Measurements from ENCODE around the gene KCTD17. TPM values are rescaled to one million over a fixed set of nuclear protein-coding genes. Genes with fewer than 3 reads are reported as not detected.
A peak's percentile ranks its signal among the peaks of the same experiment; 100 is the strongest.

Gene KCTD17
- total and polyA plus RNA-seq, 2 of the 13 experiments (the other 11 are each of a cell fraction or from before 2014, with no cell fraction given), result 5.3 to 11.7 TPM

DNA sequence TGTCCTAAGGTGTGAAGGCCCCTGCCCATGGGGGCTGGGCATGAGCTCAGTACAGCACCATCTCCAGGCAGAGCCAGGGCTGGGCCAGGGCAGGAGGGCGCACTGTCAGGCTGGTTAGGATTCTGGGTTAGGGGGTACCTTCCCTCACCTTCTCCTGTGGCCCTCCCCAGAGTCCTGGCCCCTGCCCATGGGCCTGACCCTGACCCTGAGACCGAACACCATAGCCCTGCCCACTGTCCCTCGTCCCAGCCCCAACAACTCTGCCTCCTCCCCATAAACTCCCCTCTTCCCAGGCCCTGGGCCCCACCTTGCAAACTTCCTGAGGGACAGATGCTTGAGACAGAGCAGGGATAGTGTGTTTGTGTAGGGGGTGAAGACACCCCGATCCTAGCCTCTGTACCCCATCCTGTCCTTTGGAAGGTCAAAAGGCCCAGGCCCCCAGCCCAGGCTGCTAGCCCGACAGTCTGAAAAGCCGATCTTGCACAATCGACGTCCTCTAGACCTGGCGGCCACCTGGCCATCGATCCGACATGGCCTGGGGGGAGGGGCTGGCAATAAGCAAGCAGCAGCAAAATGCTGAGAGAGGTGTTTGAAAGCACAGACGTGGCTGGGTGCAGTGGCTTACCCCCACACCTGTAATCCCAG is 60.7 kb downstream of the KCTD17 start (continued):
- TF ChIP-seq ZIK1 (CRISPR knock-in tag; IDR thresholded peaks at IDR 0.05; ENCODE audit: borderline replicate concordance, low read depth) (no peak), MEIS1 (CRISPR knock-in tag; IDR thresholded peaks at IDR 0.05; ENCODE audit: borderline replicate concordance) (no peak), FOXC1 (CRISPR knock-in tag; IDR thresholded peaks at IDR 0.05; ENCODE audit: borderline replicate concordance) (0 out of 2 replicates have a peak, but pooled peaks have one; percentile 57), ZBTB8A (CRISPR knock-in tag; IDR thresholded peaks at IDR 0.05; ENCODE audit: borderline replicate concordance, low read depth) (no peak), RAD21 (CRISPR knock-in tag; IDR thresholded peaks at IDR 0.05) (peak; percentile 25; the same call in 1 of the 2 replicates), TAF1 (CRISPR knock-in tag; IDR thresholded peaks at IDR 0.05) (no peak), GZF1 (CRISPR knock-in tag; IDR thresholded peaks at IDR 0.05) (no peak), ZNF629 (CRISPR knock-in tag; conservative IDR thresholded peaks at IDR 0.05) (no peak), MYC (CRISPR knock-in tag; IDR thresholded peaks at IDR 0.05; ENCODE audit: borderline replicate concordance) (peak; percentile 65; the same call in 1 of the 2 replicates), NFYC (CRISPR knock-in tag; IDR thresholded peaks at IDR 0.05) (no peak), ZNF891 (CRISPR knock-in tag; IDR thresholded peaks at IDR 0.05) (no peak), TSC22D2 (CRISPR knock-in tag; IDR thresholded peaks at IDR 0.05; ENCODE audit: borderline replicate concordance) (no peak)
- TF ChIP-seq, protein P1, sequence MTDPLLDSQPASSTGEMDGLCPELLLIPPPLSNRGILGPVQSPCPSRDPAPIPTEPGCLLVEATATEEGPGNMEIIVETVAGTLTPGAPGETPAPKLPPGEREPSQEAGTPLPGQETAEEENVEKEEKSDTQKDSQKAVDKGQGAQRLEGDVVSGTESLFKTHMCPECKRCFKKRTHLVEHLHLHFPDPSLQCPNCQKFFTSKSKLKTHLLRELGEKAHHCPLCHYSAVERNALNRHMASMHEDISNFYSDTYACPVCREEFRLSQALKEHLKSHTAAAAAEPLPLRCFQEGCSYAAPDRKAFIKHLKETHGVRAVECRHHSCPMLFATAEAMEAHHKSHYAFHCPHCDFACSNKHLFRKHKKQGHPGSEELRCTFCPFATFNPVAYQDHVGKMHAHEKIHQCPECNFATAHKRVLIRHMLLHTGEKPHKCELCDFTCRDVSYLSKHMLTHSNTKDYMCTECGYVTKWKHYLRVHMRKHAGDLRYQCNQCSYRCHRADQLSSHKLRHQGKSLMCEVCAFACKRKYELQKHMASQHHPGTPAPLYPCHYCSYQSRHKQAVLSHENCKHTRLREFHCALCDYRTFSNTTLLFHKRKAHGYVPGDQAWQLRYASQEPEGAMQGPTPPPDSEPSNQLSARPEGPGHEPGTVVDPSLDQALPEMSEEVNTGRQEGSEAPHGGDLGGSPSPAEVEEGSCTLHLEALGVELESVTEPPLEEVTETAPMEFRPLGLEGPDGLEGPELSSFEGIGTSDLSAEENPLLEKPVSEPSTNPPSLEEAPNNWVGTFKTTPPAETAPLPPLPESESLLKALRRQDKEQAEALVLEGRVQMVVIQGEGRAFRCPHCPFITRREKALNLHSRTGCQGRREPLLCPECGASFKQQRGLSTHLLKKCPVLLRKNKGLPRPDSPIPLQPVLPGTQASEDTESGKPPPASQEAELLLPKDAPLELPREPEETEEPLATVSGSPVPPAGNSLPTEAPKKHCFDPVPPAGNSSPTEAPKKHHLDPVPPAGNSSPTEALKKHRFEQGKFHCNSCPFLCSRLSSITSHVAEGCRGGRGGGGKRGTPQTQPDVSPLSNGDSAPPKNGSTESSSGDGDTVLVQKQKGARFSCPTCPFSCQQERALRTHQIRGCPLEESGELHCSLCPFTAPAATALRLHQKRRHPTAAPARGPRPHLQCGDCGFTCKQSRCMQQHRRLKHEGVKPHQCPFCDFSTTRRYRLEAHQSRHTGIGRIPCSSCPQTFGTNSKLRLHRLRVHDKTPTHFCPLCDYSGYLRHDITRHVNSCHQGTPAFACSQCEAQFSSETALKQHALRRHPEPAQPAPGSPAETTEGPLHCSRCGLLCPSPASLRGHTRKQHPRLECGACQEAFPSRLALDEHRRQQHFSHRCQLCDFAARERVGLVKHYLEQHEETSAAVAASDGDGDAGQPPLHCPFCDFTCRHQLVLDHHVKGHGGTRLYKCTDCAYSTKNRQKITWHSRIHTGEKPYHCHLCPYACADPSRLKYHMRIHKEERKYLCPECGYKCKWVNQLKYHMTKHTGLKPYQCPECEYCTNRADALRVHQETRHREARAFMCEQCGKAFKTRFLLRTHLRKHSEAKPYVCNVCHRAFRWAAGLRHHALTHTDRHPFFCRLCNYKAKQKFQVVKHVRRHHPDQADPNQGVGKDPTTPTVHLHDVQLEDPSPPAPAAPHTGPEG (CRISPR knock-in tag; IDR thresholded peaks at IDR 0.05), result no peak
- TF ChIP-seq, protein P2, sequence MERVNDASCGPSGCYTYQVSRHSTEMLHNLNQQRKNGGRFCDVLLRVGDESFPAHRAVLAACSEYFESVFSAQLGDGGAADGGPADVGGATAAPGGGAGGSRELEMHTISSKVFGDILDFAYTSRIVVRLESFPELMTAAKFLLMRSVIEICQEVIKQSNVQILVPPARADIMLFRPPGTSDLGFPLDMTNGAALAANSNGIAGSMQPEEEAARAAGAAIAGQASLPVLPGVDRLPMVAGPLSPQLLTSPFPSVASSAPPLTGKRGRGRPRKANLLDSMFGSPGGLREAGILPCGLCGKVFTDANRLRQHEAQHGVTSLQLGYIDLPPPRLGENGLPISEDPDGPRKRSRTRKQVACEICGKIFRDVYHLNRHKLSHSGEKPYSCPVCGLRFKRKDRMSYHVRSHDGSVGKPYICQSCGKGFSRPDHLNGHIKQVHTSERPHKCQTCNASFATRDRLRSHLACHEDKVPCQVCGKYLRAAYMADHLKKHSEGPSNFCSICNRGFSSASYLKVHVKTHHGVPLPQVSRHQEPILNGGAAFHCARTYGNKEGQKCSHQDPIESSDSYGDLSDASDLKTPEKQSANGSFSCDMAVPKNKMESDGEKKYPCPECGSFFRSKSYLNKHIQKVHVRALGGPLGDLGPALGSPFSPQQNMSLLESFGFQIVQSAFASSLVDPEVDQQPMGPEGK (CRISPR knock-in tag; IDR thresholded peaks at IDR 0.05), result peak; percentile 77
- TF ChIP-seq, protein P3, sequence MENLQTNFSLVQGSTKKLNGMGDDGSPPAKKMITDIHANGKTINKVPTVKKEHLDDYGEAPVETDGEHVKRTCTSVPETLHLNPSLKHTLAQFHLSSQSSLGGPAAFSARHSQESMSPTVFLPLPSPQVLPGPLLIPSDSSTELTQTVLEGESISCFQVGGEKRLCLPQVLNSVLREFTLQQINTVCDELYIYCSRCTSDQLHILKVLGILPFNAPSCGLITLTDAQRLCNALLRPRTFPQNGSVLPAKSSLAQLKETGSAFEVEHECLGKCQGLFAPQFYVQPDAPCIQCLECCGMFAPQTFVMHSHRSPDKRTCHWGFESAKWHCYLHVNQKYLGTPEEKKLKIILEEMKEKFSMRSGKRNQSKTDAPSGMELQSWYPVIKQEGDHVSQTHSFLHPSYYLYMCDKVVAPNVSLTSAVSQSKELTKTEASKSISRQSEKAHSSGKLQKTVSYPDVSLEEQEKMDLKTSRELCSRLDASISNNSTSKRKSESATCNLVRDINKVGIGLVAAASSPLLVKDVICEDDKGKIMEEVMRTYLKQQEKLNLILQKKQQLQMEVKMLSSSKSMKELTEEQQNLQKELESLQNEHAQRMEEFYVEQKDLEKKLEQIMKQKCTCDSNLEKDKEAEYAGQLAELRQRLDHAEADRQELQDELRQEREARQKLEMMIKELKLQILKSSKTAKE (CRISPR knock-in tag; IDR thresholded peaks at IDR 0.05; ENCODE audit: borderline replicate concordance), result peak; percentile 89
- TF ChIP-seq, protein P4, sequence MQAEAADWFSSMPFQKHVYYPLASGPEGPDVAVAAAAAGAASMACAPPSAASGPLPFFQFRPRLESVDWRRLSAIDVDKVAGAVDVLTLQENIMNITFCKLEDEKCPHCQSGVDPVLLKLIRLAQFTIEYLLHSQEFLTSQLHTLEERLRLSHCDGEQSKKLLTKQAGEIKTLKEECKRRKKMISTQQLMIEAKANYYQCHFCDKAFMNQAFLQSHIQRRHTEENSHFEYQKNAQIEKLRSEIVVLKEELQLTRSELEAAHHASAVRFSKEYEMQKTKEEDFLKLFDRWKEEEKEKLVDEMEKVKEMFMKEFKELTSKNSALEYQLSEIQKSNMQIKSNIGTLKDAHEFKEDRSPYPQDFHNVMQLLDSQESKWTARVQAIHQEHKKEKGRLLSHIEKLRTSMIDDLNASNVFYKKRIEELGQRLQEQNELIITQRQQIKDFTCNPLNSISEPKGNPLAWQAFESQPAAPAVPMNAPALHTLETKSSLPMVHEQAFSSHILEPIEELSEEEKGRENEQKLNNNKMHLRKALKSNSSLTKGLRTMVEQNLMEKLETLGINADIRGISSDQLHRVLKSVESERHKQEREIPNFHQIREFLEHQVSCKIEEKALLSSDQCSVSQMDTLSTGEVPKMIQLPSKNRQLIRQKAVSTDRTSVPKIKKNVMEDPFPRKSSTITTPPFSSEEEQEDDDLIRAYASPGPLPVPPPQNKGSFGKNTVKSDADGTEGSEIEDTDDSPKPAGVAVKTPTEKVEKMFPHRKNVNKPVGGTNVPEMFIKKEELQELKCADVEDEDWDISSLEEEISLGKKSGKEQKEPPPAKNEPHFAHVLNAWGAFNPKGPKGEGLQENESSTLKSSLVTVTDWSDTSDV (CRISPR knock-in tag; IDR thresholded peaks at IDR 0.05), result no peak
